IPS-15b (cell line): ENCODE data around the gene C5orf47.

Experiments
- H3K27me3 ChIP-seq: one replicate; pipeline ENCODE4 v1.6.1; 2013; ENCODE audit warnings: low read length; ENCODE audit not compliant: control insufficient read depth, insufficient read depth
- H3K36me3 ChIP-seq: one replicate; pipeline ENCODE4 v1.6.1; 2013; ENCODE audit warnings: low read length; ENCODE audit not compliant: control insufficient read depth, insufficient read depth
- H3K4me1 ChIP-seq: one replicate; pipeline ENCODE4 v1.6.1; 2013; ENCODE audit warnings: mild to moderate bottlenecking, low read length; ENCODE audit not compliant: control insufficient read depth, insufficient read depth
- H3K4me3 ChIP-seq: one replicate; pipeline ENCODE4 v1.5.1; 2013; ENCODE audit warnings: low read depth, low read length
- H3K9ac ChIP-seq: one replicate; pipeline ENCODE4 v1.6.1; 2013; ENCODE audit warnings: low read depth, mild to moderate bottlenecking, low read length
- H3K9me3 ChIP-seq: one replicate; pipeline ENCODE4 v1.6.1; 2013; ENCODE audit warnings: mild to moderate bottlenecking, low read length; ENCODE audit not compliant: control insufficient read depth, insufficient read depth

Gene C5orf47

GRCh38 chr5:173988554-173989431 is at the start of gene C5orf47:
TSS of gene C5orf47 (plus strand) at chr5:173989170. CDS start at chr5:173989264, 94 bp downstream.
- Histone ChIP-seq H3K9ac (no peak within 1 kb of the TSS), H3K9me3 (no peaks in the 10 kb centered on the region), H3K36me3 (no peaks in the 10 kb centered on the region), H3K4me1 (no peaks in the 10 kb centered on the region), H3K27me3 (no peaks in the 10 kb centered on the region), H3K4me3 (no peak within 1 kb of the TSS)

GRCh38 chr5:173940269-173940668 is 48.7 kb upstream of the C5orf47 start:
- no peak overlapping the region for H3K9ac ChIP-seq
- no peaks in the 10 kb centered on the region for H3K27me3 ChIP-seq
- peaks cover 34% of the 10 kb centered on the region for H3K4me1 ChIP-seq
- no peaks in the 10 kb centered on the region for H3K36me3 ChIP-seq
- no peak overlapping the region for H3K4me3 ChIP-seq
- no peaks in the 10 kb centered on the region for H3K9me3 ChIP-seq

- Histone ChIP-seq H3K9me3 (no peaks in the 10 kb centered on the region), H3K4me1 (peaks cover 34% of the 10 kb centered on the region), H3K36me3 (no peaks in the 10 kb centered on the region), H3K27me3 (no peaks in the 10 kb centered on the region), H3K9ac (no peak overlapping the region), H3K4me3 (peak overlapping the region; percentile 27)
These were observed 47.9 kb upstream of the C5orf47 start for GRCh38 chr5:173941102-173941501.

GRCh38 chr5:173941758-173942401 is 47.1 kb upstream of the C5orf47 start:
- Histone ChIP-seq H3K4me1 (peaks cover 34% of the 10 kb centered on the region), H3K4me3 (no peak overlapping the region), H3K9ac (no peak overlapping the region), H3K9me3 (no peaks in the 10 kb centered on the region), H3K36me3 (no peaks in the 10 kb centered on the region), H3K27me3 (no peaks in the 10 kb centered on the region)

GRCh38 chr5:173944511-173944910 is 44.5 kb upstream of the C5orf47 start:
- Histone ChIP-seq H3K27me3 (no peaks in the 10 kb centered on the region), H3K9me3 (no peaks in the 10 kb centered on the region), H3K4me3 (no peak overlapping the region), H3K36me3 (no peaks in the 10 kb centered on the region), H3K9ac (no peak overlapping the region), H3K4me1 (peaks cover 34% of the 10 kb centered on the region)

GRCh38 chr5:173945160-173945559 is 43.8 kb upstream of the C5orf47 start:
- Histone ChIP-seq H3K36me3 (no peaks in the 10 kb centered on the region), H3K4me1 (peaks cover 30% of the 10 kb centered on the region), H3K4me3 (no peak overlapping the region), H3K9ac (no peak overlapping the region), H3K9me3 (no peaks in the 10 kb centered on the region), H3K27me3 (no peaks in the 10 kb centered on the region)

- no peaks in the 10 kb centered on the region for H3K27me3 ChIP-seq
- H3K9me3 ChIP-seq: no peaks in the 10 kb centered on the region
- no peak overlapping the region for H3K9ac ChIP-seq
- peaks cover 20% of the 10 kb centered on the region for H3K4me1 ChIP-seq
- no peak overlapping the region for H3K4me3 ChIP-seq
- H3K36me3 ChIP-seq: no peaks in the 10 kb centered on the region
These were observed 42.6 kb upstream of the C5orf47 start for GRCh38 chr5:173946323-173946722.

GRCh38 chr5:173950829-173951228 is 38.1 kb upstream of the C5orf47 start:
- Histone ChIP-seq H3K4me1 (no peaks in the 10 kb centered on the region), H3K36me3 (peaks cover 4% of the 10 kb centered on the region), H3K4me3 (no peak overlapping the region), H3K27me3 (no peaks in the 10 kb centered on the region), H3K9me3 (no peaks in the 10 kb centered on the region), H3K9ac (no peak overlapping the region)

- H3K27me3 ChIP-seq: no peaks in the 10 kb centered on the region
- peaks cover 4% of the 10 kb centered on the region for H3K36me3 ChIP-seq
- no peaks in the 10 kb centered on the region for H3K4me1 ChIP-seq
- H3K9me3 ChIP-seq: no peaks in the 10 kb centered on the region
- H3K4me3 ChIP-seq: no peak overlapping the region
- H3K9ac ChIP-seq: no peak overlapping the region
These were observed 35.4 kb upstream of the C5orf47 start for GRCh38 chr5:173953528-173954090.

GRCh38 chr5:173954671-173955521 is 34.1 kb upstream of the C5orf47 start:
- Histone ChIP-seq H3K4me1 (no peaks in the 10 kb centered on the region), H3K36me3 (peaks cover 4% of the 10 kb centered on the region), H3K9me3 (no peaks in the 10 kb centered on the region), H3K27me3 (no peaks in the 10 kb centered on the region), H3K4me3 (no peak overlapping the region), H3K9ac (no peak overlapping the region)

- peaks cover 14% of the 10 kb centered on the region for H3K4me1 ChIP-seq
- no peaks in the 10 kb centered on the region for H3K9me3 ChIP-seq
- no peaks in the 10 kb centered on the region for H3K36me3 ChIP-seq
These were observed 28.0 kb upstream of the C5orf47 start for GRCh38 chr5:173960986-173961385.

More at GRCh38 chr5:173960986-173961385, 28.0 kb upstream of the C5orf47 start:
- Histone ChIP-seq H3K4me3 (no peak overlapping the region), H3K27me3 (no peaks in the 10 kb centered on the region), H3K9ac (no peak overlapping the region)
